HG03460 (cell line): ENCODE results near the gene IMP4.
A peak's percentile ranks its signal among the peaks of the same experiment; 100 is the strongest.
"Not testable (repeated sequence)": the region's sequence is repeated elsewhere in the genome, so short reads cannot be mapped to it uniquely, and the experiment has no call there.

Experiments
- ATAC-seq: cut with Tn5 transposase; IDR thresholded peaks from one replicate; pipeline ENCODE4 v1.9.1; 2021; ENCODE audit not compliant: unreplicated experiment

The IMP4 gene

DNA sequence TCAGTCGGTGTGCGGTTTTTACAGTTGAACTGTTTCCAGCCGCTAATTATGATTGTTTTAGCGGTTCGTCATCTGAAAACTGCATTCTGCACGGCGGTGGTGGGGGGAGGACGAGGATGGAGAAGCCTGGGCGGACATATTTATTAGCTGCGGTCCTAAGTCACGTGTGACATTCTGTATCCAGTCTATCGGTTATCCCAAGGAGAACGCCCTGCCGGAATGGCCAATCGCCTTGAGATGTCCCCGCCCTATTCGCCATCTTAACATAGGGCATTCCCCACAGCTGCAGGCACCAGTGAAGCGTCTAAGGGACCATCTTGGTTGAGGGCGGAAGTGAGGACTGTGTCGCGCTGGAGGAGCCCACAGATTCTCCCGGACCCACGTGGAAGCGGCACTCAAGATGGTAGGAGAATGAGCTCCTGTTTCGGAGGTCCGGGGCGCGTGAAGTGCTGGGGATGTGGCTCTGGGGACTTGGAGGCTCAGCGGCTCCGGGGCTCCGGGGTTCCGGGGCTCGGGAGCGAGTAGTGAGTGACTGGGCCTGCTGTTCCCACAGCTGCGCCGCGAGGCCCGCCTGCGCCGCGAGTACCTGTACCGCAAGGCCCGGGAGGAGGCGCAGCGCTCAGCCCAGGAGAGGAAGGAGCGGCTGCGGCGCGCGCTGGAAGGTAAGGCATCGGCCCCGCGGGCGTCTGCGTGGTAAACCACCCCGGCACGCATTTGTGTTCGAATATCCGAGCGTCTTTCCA lies at the start of gene IMP4:
TSS of gene IMP4 (plus strand) at position 365 of the 743 bp plus-strand sequence. CDS start at position 401, 36 bp downstream.
- ATAC-seq = peak; percentile 88

- no peak for ATAC-seq
Observed at GRCh38 chr2:130300258-130300969, 42.3 kb upstream of the IMP4 start.

DNA sequence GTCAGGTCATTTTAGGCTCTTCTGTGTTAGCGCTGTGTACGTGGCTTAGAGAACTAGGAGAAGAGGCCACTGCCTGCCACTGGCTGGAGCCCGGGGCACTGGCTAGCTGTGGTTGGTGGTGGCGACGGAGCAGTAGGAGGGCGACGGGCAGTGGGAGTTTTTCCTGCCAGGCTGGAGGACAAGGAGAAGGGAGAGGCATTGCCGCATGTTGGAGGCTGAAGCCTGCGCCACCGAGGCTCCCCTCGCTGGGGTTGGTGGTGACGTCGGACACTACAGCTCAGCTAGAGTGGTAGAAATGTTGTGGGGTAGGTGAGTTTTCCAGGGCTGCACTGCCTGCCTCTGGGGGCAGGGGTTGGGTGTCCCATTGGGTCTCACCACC lies 41.7 kb upstream of the IMP4 start:
- no peak for ATAC-seq

GRCh38 chr2:130302164-130302886 lies 40.4 kb upstream of the IMP4 start:
- no peak for ATAC-seq

GRCh38 chr2:130303169-130303568 lies 39.5 kb upstream of the IMP4 start:
- peak; percentile 55 for ATAC-seq

DNA sequence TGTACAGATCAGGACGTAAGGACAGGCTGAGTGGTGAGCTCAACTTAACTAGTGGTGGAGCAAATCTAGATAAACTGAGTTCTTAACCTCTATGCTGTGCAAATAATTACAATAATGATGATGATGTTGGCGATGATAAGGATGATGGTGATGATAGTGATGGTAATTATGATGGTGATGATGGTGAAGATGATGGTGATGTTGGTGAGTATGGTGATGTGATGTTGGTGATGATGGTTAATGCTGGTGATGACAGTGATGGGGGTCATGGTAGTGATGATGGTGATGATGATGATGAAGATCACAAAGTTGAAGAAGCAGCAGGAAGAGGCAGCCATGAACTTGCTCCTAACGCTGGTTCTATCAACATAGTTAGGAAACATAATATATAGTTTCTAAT lies 38.0 kb upstream of the IMP4 start:
- ATAC-seq = no peak

DNA sequence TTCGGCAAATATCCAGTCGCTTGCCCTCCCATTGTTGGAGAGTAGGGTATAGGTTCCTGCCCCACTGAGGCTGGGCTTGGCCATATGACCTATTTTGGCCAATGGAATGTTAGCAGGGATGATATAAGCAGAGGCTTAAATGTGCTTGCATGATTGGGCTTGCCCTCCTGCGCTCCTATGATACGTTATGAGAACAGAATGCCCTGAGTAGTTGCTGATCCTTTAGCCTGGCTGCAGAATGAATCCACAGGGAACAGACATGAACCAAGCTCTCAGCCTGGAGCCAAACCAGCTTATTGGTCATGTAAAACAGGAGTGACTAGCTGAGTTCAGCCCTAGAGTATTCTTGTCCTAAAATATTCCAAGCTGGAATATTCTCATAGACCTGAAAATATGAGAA lies 34.8 kb upstream of the IMP4 start:
- ATAC-seq = no peak

GRCh38 chr2:130310881-130311280 lies 31.8 kb upstream of the IMP4 start:
- ATAC-seq = no peak

- no peak for ATAC-seq
Observed at GRCh38 chr2:130313812-130314334, 28.8 kb upstream of the IMP4 start.

- ATAC-seq = no peak
Observed at GRCh38 chr2:130314377-130314776, 28.3 kb upstream of the IMP4 start.

DNA sequence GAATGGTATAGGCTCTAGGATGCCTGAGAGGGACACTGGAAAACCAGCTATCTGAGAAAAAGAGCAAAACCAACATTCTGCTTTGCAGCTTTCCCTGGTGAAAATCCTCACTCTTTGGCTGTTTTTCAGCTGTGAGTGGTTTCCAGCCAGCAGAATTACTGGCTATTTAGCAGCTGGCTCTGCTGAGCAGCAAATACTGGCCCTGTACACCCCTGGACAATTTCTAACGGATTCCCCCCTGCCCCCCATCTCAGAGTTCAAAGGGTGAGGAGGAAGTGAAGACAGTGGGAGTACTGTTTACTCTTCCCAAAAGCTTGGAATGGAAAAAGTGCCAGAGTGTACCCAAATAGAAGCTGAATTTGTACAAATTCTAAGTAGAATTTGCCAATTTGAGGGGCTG lies 26.1 kb upstream of the IMP4 start:
- ATAC-seq = no peak

GRCh38 chr2:130318906-130319305 lies 23.8 kb upstream of the IMP4 start:
- no peak for ATAC-seq

DNA sequence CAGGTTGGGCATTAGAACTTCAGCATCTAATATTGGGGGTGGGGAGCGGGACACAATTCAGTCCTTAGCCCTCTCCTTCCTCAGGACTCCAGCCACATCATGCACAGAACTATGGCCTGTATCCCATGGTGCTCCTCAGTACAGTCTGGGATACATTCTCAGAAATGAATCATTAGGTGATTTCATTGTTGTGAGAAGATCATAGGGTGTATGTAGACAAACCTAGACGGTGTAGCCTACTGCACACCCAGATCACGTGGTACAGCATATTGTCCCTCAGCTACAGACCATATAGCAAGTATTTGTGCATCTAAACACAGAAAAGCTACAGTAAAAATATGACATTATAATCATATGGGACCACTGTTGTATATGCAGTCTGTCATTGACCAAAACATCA lies 23.2 kb upstream of the IMP4 start:
- ATAC-seq = no peak

DNA sequence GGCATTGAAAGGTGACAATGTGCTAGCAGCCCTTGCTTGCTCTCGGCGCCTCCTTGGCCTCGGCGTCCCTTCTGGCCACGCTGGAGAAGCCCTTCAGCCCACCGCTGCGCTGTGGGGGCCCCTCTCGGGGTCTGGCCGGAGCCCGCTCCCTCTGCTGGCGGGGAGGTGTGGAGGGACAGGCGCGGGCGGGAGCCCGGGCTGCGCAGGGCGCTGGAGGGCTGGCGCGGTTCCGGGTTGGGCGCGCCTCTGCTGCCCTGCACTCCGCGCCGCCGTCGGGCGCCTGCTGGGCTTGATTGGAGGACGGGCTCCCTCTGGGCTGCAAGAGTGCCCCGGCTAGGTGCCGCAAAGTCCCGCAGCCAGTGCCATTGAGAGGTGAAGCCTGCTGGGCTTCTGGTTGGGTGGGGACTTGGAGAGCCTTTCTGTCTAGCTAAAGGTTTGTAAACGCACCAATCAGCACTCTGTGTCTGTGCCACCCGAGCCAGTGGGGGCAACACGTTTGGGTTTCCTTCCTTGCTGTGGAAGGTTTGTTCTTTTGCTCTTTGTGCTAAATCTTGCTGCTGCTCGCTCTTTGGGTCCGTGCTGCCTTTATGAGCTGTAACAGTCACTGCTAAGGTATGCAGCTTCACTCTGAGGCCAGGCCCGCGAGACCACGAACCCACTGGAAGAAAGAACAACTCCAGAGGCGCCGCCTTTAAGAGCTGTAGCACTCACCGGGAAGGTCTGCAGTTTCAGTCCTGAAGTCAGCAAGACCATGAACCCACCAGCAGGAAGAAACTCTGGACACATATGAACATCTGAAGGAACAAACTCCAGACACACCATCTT lies 14.8 kb upstream of the IMP4 start:
- ATAC-seq = no peak

GRCh38 chr2:130328710-130329109 lies 14.0 kb upstream of the IMP4 start:
- ATAC-seq = no peak

DNA sequence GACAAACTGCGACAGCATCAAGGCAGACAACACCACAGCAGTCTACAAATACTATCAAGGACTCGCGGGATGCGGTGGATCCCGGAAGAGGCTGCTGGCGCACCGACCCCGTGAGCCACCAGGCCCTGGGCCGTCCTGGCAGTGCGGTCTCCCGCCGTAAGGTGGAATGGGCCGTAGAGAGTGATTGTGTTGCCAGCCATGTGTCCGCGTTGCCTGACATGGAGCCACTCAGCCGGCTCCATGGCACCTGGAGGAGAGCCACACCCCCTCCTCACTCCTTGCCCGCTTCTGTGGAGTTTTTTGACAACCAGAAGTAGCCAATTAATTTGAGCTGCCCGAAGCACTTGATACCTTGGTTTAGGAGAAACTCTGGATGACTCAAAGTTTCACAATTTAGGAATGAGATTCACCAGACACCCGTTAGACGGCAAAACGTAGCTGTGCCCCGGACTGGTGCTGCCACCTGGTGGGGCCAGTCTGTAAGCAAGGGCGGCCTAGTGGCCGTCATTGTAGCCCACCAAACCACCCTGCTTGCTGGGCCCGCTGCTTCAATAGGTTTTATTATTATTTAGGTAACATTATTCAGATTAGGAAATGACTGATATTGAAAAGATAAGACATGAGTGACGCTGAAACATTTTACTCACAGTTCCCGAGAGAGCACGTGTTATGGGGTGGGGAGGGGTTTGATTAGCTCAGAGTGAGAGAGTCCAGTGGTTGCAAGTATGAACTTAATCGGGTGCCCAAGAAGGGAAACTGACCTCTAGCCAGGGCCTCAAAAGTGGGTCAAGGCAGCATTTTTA lies 10.2 kb upstream of the IMP4 start:
- ATAC-seq = peak; percentile 77

DNA sequence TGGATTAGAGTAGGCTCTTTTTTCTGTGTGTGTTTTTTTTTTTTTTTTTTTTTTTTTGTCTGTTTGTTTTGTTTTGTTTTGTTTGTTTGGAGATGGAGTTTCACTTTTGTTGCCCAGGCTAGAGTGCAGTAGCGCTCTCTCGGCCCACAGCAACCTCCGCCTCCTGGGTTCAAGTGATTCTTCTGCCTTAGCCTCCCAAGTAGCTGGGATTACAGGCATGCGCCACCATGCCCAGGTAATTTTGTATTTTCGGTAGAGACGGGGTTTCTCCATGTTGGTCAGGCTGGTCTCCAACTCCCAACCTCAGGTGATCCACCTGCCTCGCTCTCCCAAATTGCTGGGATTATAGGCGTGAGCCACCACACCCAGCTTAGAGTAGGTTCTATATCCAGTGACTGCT lies 9.4 kb upstream of the IMP4 start:
- ATAC-seq = not testable (repeated sequence)

DNA sequence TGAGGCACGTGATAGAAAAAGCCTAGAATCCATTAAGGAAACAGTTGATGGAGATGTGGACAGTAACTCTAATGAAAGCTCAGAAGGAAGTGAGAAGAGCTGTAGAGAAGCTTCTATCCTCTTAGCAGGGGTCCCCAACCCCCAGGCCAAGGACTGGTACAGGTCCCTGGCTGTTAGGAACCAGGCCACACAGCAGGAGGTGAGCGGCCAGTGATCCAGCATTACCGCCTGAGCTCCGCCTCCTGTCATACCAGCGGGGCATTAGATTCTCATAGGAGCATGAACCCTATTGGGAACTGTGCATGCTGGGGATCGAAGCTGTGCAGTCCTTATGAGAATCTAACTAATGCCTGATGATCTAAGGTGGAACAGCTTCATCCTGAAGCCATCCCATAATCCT lies 8.7 kb upstream of the IMP4 start:
- ATAC-seq = no peak

DNA sequence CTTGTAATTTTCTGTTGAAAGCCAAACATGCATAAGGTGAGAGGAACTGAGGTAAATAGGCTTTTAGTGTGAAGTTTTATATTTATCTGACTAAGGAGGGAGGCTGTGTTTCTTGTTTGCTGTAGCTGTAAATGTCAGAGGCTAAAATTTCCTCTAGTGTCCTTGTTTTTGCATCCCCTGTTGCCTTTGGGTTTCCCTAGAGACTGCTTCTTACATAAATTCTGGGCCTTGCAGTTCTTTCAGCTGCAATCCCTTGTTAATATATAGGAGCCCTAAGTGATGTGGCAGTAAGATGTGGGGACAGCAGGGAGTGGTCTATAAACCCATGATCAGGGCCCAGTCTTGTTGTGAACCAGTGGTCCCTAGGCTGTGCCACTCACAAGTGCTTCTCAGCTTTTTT lies 7.5 kb upstream of the IMP4 start:
- ATAC-seq = no peak
